Measurements from ENCODE around the gene CEMIP2.

GRCh38 chr9:71793386-71794105 lies 25.2 kb upstream of the CEMIP2 start:
- TF ChIP-seq CTCF (IDR thresholded peaks at IDR 0.05; ENCODE audit: insufficient read depth, low read length, poor library complexity, severe bottlenecking) = no peak
- TF ChIP-seq EZH2phosphoT487 (conservative IDR thresholded peaks at IDR 0.05; ENCODE audit: low read length) = no peak

Data from SU-DHL-6 (cell line).